GM20000 (cell line): ENCODE results near the gene OR8D2.

Experiments used
- DNase-seq: peaks from one replicate; pipeline ENCODE4 v3.0.0; 2012; ENCODE audit warnings: low spot score
- TF ChIP-seq, protein P1 (sequence below): IDR thresholded peaks from 2 replicates; pipeline ENCODE4 v1.5.1; 2012; ENCODE audit warnings: mild to moderate bottlenecking, control low read depth; ENCODE audit errors: extremely low read depth, missing control alignments

The OR8D2 gene

DNA sequence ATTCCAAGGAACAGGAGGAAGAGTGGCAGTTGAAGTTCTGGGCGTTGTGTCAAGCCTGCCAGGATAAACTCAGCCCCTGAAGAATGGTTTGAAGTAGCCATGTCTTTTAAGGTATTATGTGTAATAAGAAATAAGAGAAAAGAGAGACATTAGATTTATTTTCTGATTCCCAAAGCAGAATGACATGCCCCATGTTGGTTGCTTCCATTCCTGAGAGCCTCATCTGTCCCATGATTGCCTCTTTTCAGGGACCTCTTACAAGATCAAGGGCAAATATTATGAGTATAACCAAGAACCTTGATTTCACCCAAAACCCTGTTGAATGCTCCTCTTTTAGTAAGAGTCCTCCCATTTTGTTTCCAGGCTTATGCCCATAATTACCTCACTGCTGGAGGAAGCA is at the start of gene OR8D2:
TSS of gene OR8D2 (minus strand) at position 101 of the 400 bp plus-strand sequence. CDS start at position 101, 0 bp downstream.
- DNase-seq: no peak
- TF ChIP-seq, protein P1, sequence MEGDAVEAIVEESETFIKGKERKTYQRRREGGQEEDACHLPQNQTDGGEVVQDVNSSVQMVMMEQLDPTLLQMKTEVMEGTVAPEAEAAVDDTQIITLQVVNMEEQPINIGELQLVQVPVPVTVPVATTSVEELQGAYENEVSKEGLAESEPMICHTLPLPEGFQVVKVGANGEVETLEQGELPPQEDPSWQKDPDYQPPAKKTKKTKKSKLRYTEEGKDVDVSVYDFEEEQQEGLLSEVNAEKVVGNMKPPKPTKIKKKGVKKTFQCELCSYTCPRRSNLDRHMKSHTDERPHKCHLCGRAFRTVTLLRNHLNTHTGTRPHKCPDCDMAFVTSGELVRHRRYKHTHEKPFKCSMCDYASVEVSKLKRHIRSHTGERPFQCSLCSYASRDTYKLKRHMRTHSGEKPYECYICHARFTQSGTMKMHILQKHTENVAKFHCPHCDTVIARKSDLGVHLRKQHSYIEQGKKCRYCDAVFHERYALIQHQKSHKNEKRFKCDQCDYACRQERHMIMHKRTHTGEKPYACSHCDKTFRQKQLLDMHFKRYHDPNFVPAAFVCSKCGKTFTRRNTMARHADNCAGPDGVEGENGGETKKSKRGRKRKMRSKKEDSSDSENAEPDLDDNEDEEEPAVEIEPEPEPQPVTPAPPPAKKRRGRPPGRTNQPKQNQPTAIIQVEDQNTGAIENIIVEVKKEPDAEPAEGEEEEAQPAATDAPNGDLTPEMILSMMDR: no peak

- no peak for DNase-seq
- TF ChIP-seq, protein P1: no peak
Measured at GRCh38 chr11:124359566-124359965, 39.6 kb upstream of the OR8D2 start.

- DNase-seq: no peak
- TF ChIP-seq, protein P1: no peak
Measured at GRCh38 chr11:124346311-124346955, 26.4 kb upstream of the OR8D2 start.

GRCh38 chr11:124344346-124344745 is 24.3 kb upstream of the OR8D2 start:
- DNase-seq: no peak
- TF ChIP-seq, protein P1: no peak

- no peak for DNase-seq
- TF ChIP-seq, protein P1: no peak
Measured at GRCh38 chr11:124340142-124340447, 20.1 kb upstream of the OR8D2 start.

DNA sequence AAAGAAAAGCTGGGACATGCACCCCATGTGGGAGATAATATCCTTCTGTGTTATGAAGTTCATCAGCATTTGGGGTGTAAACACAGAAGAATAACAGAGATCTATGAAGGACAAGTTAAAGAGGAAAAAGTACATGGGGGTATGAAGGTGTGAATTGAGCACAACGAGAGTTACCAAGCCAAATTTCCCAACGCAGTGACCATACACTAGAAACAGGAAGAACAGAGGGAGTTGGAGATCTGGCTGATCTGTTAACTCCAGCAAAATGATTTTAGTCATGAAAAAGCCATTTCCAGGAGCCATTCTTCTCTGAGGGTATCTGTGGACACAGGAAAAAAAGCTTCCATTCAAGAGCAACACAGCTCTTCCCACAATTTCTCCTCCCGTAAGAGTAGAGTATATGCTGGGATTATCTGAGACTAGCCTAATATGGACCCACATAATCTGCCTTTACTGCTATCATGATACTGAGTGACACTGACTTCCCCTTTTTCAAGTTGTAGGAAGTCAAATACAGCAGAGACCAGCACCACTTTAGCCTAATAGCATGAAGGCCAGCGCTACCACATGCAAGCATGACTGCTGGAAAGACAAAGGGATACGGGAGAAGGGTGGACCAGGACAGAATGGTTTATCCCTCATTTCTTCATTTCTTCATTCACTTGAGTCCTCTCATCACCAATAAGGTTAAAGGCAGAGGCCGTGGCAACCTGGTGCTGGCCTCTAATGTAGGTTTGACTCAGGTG is 19.6 kb upstream of the OR8D2 start:
- TF ChIP-seq, protein P1: no peak
- no peak for DNase-seq

GRCh38 chr11:124331873-124332272 is 11.9 kb upstream of the OR8D2 start:
- TF ChIP-seq, protein P1: no peak

More at GRCh38 chr11:124331873-124332272, 11.9 kb upstream of the OR8D2 start:
- DNase-seq: no peak
